DOHH2 (cell line): ENCODE data around the gene CENPK.

ENCODE experiments used
- EZH2phosphoT487 ChIP-seq: fragments of 200-600 bp; sonication (generic); IDR thresholded peaks from 2 replicates; pipeline ENCODE4 v1.6.1; 2017; ENCODE audit warnings: borderline replicate concordance, mild to moderate bottlenecking, antibody characterized with exemption, low read length, moderate library complexity, mixed read lengths
- TF ChIP-seq, protein P1 (sequence below): fragments of 200-600 bp; sonication (generic); IDR thresholded peaks from one replicate; pipeline ENCODE4 v1.5.1; 2014; ENCODE audit warnings: antibody characterized with exemption, mild to moderate bottlenecking, low read depth, low read length; ENCODE audit not compliant: poor library complexity, severe bottlenecking

DNA sequence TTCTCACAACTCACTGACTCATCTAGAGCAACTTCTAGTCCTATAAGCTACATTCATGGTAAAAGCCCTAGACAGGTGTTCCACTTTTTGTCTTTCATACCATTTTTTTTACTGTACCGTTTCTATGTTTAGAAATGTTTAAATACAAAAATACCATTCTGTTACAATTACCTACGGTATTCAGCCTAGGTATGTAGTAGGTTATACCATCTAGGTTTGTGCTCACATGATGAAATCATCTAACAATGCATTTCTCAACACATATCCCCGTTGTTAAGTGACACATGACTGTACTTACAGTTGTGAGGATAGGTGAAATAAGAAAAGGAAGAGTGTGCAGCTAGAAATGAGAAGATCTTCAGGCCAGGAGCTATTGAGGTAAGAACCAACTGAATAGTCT, 6.2 kb downstream of the CENPK start:
- TF ChIP-seq, protein P1, sequence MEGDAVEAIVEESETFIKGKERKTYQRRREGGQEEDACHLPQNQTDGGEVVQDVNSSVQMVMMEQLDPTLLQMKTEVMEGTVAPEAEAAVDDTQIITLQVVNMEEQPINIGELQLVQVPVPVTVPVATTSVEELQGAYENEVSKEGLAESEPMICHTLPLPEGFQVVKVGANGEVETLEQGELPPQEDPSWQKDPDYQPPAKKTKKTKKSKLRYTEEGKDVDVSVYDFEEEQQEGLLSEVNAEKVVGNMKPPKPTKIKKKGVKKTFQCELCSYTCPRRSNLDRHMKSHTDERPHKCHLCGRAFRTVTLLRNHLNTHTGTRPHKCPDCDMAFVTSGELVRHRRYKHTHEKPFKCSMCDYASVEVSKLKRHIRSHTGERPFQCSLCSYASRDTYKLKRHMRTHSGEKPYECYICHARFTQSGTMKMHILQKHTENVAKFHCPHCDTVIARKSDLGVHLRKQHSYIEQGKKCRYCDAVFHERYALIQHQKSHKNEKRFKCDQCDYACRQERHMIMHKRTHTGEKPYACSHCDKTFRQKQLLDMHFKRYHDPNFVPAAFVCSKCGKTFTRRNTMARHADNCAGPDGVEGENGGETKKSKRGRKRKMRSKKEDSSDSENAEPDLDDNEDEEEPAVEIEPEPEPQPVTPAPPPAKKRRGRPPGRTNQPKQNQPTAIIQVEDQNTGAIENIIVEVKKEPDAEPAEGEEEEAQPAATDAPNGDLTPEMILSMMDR, result no peak
- TF ChIP-seq EZH2phosphoT487, result no peak
